Stimulated activated CD4-positive, alpha-beta T cell treated with anti-CD3 and anti-CD28 coated beads, Interleukin-12 subunit alpha, Interleukin-12 subunit beta, amount 100 ng/mL, for 48 hours (primary cell): ENCODE measurements around the gene LRRC10B.

Experiments used
- DNase-seq, 3 donors: peaks; one replicate each; pipeline ENCODE4 v3.0.0-alpha.2; 2020; ENCODE audit warnings: low read depth in 2 of 3, low spot score in 1 of 3

The LRRC10B gene

DNA sequence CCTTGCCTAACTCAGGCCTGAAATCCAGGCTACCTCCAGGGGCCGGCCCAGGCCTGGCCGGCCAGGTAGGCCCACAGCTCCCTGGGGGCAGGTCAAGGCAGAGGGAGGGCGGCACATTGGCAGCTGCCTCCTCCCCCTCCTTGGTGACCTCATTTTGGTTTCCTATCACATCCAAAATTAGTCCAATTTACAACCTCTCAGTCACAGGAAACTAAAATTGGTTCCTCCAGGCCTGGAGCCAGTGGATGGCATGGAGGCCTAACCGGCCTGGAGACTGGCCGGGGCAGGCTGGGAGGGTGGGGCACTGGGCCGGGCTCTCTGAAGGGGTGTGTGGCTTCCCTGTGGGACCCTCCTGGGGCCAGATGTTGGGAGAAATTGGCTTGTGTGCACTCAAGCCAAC lies 35.9 kb downstream of the LRRC10B start:
- no peak for DNase-seq

DNA sequence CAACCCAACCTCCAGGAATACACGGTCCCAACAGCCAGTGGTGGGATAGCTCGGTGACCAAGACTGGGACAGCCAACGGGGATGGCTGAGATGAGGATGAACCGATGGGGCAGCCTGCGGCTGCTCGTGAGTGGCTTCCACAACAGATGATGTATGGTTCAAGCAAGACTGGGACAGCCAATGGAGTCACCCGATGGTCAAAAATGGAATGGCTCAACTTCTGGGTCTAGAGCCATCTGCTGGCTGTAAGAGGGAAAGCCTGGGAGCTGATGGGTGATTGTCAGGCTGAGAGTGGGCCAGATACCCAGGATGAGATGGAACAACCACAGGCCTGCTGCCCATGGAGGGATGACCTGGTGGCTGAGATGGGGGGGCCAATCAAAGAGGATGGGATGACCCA lies 36.8 kb downstream of the LRRC10B start:
- no peak for DNase-seq

DNA sequence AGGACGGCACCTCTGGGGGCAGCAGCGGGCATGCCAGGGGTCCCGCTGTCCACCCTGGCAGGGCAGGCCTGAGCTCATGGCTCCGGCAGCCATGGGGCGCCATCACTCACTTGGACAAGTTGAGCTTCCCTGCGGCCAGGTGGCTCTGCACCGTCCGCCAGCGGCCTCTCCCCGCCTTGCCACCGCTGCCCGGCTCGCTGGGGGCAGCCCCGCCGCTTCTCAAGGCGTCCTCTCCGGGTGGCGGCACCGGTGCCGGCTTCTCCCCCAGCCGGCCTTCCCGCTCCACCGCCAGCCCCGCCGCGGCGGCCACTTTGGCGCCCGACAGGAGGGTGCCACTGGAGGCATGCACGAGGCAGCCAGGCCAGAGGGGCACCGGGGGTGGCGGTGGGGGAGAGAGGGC lies 37.4 kb downstream of the LRRC10B start:
- no peak for DNase-seq

DNA sequence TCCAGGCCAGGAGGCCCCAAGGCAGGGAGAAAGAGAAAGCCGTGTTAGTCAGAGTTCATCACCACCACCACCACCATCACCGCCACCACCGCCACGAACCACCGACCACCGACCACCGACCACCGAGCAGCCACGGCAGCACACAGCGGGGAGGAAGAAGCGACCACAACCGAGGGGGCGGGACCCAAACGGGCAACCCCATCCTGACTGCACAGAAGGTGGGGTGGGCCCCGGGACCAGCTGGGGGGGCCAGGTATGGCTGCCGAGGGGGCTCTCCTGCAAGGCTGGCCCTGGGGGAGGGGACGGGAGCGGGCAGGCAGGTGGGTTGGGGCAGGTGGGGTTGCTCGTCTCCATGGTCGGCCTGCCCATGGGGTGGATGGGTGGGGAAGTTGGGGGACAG lies 38.1 kb downstream of the LRRC10B start:
- no peak for DNase-seq

DNA sequence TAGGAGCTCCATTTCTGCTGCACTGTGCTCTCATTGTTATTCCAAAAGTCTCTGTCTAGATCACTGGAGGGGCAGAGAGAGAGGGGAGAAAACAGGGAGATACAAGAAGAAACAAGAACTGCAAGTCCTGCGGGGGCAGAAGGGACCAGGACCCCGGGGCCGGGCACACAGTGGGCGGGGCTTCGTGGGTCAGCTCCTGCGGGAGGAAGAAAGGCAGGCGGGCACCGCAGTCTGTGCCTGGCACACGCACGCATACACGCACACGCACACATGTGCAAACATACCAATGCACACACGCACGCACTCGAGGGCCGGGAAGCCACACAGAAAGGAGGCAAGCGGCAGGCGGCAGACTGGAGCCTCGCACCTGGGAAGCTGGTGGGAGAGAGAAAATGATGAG lies 38.7 kb downstream of the LRRC10B start:
- no peak for DNase-seq

DNA sequence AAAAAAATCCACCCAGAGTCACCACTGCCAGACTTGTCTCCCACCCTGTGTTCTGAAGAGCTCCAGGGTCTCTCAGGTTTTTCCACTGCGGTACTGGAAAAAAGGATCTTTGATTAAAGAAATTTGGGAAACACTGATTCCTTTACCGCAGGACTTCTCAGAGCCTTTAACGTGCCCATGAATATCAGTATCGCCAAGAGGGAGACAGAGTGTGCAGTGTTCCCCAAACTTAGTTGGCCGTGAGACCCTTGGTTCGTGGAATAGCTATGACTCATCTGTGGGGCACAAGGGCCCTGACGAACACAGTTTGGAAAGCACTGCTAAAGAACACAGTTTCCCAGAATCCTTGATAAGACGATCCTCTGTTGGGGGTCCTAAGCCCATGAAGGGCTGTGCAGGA lies 40.6 kb downstream of the LRRC10B start:
- DNase-seq = no peak

DNA sequence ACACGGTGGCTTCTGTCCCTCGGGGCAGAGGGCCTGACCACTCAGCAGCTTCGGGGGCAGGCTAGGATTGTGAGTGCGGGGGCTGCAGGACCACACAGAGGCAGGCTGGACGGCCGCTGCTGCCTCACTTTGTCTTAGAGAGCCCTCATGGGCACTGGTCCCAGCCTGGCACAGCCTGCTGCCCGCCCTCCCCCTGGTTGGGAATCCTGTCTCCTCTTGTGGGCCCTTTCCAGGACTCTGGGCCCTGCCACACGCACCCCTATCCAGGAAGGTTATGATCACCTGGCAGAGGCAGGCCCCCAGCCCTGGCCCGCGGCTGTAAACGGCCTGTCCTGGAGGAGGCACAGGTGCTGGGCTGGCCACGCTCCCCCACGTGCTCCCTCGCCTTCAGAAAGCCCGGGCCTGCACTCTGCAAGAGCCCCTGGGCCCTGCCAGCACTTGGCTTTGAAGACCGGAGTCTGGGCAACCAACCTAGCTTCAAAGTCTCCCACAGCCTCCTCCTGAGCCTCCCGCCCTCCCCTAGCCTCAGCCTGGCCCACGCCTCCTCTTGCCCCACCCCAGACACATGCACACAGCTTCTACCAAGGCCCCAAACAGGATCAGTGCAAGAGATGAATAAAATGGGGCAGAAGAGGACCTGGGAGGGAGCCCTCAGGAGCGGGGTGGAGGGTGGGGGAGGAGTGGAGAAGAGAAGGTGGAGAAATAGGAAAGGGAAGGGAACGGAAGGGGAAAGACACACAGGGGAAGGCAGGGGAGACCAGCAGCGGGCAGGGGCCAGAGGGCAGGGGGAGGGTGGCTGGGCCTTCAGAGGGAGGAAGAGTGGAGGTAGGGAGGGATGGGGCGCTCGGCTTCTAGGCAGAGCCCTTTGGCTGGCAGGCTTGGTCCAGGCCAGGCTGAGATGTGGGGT lies 41.4 kb downstream of the LRRC10B start:
- DNase-seq = no peak

DNA sequence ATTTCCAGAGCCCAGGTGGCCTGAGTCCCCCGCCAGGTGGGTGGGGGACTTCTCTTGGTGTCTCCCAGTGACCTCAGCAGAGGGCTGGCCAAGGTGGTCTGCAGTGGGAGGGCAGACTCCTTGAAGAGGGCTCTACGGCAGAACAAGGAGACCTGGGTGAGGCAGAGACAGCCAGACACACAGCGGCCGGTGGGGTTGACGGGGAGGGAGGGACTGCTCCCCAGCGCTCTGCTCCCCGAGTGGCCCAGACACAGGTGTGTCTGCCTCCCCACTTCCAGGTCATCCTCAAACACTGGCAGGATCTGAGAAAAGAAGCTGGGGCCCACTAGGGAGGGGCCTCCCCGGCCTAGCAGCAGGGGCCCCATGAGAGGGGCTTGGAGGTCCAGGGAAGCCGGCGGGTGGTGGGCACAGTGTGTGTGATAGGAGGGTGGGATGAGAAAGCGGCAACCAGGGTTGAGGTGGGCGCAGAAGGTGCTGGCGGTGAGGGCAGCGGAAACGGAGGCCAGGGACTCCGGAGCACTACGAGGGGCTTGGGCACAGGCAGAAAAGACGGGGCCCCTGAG lies 42.2 kb downstream of the LRRC10B start:
- DNase-seq = no peak

DNA sequence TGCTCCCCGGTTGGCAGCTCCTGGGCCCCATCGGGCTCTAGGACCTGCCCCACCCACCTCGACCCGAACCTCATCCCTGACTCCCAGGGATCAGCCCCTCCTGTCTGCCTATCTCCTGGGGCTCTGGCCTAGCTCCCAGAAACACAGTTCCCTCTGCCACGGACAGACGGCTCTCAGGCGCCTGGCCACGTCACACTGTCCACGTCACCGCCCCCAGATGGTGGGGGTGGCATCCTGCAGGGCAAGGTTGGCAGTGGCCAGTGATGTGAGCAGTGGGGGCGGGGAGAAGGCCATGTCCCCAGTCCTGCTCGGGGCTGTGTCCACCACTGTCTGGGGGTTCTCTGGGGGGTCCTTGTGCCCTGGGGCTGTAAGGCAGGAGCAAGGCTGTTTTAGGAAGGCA lies 43.1 kb downstream of the LRRC10B start:
- DNase-seq = no peak

DNA sequence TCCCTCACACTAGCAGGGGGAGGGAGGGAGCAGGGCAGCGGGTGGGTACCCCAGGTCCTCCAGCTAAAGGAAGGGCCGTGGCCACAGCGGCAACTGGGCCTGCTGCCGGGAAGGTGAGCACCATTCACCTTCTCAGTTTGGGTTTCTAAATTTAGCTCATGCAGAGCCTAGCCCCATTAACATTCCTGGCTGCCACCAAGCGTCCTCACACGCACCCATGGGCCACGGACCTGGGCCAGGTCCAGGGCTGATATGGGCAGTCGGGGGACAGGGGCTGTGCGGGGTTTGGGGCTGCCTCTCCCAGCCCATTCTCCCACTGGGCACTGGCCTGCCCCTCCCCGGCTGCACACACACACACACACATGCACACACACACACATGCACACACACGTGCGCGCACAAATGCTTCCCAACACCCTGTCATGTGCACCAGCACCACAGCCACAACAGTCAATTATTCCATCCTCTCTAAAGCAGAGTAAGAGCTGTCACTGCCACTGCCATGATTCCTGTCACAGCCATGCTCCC lies 43.6 kb downstream of the LRRC10B start:
- DNase-seq = no peak

DNA sequence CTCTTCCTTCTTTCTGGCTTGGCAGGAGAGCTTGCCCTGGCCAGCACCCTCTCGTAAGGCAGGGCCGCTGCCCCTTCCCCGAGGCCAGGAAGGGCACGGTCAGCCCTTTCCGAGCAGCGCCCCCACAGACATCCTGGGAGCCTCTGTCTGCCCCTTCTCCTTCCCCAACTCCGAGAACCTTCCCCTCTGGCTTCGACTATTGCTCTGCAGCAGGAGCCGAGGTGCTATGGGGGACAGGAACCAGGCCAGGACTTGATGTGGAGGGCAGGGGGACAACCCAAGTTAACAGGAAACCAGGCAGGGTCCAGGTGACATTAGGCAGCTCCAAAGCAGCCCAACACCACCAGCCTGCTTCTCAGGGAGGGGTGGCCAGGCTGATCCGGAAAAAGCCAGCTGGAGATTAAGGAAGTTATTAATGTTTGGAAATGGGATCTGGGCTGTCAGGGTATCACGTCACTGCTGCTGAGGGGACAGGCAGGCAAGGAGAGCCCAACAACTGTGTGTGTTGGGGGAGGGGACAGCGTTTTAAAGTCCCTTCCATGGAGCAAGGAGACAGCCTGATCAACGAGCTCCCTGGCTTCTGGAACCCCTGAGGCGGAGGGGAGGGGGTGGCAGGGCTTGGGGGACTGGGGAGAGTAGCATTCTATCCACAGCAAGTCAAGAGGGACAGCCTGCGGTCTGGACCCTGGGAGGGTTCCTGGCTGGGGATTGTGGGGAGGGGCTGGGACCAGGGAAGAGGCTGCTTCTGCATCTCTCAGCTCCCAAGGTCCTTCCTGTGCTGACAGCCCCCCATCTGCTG lies 45.0 kb downstream of the LRRC10B start:
- no peak for DNase-seq

DNA sequence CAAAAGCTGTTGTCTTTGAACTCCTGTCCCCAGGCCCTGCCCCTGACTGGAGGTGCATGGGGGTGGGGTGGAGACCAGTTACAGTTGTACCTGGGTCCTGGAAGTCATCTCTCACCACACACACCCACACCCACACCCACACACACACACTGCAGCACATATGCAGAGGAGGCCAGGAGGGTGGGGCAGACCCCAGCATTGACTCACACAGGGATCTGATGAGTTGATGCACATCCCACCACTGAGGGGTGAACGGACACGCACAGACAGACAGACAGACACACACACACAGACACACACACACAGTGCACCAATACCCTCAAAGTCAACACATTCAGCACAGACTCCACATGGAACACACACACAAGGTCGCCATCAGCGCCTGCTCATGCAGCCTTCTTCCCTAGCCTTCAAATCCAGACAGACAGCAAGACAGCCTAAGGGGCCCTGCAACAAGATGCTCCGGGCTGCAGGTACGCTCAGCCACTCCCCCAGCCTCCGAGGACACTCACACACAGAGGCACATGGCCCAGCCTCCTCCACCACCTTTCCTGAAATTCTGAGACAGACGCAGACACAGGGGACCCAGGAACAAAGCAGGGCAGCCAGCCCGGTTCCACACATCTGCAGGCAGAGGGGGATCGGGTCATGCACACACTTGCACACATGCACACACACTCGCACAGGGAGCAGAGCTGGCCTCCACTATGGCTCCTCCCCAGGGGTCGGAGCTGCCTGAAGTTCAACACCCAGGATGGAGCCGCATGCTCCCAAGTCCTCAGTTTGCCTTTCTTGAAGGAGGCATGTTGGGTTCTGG lies 45.8 kb downstream of the LRRC10B start:
- DNase-seq = no peak

DNA sequence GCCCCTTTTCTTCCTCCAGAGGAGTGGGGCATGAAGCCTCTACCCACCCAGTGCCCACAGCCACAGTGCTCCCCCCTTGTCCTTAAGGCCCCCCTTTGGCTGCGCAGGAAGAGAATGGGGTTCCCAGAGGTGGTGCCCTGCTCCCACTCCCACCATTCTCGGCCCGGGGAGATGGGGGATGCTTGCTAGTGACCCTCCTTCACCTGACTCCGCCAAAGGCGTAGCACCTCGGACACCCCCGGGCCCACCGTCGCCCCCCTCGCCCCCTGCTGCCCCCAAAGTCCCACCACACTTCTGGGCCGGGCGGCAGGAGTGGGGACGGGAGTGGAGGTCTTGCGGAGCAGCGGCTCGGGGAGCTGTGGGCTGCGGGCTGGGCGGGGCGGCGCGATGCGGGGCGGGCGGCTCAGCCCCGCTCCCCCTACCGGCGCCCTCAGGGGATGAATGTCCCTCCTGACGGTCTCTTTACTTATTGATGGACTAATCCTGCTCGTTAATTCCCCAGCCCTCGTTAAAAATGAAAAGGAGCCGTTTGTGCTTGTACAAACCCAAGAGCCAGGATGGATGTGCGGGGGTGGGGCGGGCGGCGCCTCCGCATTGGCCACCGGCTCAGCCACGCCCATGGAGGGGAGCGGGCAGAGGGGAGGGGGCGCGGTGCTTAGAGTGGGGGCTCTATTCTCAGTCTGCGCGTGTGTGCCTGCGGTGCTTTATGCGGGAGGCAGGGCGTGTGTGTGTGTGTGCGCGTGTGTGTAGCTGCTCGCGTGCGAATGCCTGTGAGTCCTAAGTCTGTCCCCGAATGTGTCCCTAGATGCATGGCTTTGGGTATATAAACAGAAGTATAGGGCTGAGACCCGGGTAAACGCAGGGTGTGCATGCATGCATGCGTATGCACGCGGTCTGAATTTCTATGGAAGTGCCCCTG lies 46.8 kb downstream of the LRRC10B start:
- no peak for DNase-seq

DNA sequence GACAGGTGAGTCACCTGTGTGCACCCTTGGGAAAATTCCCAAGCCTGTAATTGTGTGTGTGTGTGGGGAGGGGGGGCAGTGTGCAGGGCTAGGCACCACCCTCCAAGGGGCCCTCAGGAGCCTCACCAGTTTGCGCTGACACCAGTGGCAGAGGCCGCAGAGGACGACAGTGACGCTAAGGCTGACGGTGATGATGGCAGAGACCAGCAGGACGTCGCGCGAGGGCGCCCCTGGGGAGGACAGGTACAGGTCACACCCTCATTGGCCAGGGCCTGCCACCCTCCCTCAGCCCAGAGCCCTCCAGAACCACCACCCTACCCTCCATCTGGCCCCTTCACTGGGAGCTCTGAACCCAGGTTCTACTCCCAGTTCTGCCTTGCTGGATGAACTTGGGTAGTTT lies 47.4 kb downstream of the LRRC10B start:
- no peak for DNase-seq

DNA sequence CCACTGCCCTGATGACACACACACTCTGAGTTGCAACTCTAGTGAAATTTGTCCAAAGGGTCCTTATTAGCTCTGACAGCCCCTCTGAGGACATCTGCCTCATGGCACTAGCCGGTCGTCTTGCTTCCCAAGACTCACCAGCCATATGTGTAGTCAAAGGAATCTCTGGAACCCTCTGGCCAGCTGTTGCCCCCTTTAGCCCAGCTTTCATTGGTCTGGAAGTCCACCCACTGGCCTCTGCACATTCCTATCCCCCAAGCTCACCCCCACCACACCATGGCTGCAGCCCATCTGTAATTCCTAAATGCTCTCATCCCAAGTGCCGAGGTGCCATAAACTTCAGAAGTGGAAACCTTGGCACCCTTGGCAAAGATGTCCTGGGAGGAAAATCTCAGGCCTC lies 48.1 kb downstream of the LRRC10B start:
- no peak for DNase-seq
